ENCODE measurements around the gene AGER.

Gene AGER

DNA sequence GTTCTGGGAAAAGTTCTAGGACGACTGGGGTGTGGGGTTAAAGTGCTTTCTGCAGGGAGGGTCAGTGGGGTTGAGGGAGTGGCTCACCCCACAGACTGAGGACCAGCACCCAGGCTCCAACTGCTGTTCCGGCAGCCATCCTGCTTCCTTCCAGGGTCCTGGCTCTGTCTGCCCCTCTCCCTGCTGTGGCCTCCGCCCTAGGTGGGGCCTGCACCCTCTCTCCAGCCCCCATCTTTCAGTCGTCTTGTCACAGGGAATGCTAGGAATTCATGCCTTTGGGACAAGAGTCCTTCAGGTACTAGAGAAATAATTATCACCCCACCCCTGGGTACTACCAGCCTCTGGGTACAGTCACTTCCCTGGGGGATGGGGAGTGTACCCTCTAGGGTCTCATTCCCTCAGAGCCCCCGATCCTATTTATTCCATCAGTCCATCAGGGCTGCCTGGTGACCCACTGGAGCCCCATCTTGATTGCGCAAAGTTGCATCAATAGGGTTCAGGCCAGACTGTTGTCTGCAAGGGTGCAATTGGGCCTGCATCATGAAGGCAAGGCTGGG, at the start of gene AGER:
AGER (minus strand) TSS at position 170 of the 557 bp plus-strand sequence; CDS start at position 139, 31 bp downstream.
- TF ChIP-seq, protein P1, sequence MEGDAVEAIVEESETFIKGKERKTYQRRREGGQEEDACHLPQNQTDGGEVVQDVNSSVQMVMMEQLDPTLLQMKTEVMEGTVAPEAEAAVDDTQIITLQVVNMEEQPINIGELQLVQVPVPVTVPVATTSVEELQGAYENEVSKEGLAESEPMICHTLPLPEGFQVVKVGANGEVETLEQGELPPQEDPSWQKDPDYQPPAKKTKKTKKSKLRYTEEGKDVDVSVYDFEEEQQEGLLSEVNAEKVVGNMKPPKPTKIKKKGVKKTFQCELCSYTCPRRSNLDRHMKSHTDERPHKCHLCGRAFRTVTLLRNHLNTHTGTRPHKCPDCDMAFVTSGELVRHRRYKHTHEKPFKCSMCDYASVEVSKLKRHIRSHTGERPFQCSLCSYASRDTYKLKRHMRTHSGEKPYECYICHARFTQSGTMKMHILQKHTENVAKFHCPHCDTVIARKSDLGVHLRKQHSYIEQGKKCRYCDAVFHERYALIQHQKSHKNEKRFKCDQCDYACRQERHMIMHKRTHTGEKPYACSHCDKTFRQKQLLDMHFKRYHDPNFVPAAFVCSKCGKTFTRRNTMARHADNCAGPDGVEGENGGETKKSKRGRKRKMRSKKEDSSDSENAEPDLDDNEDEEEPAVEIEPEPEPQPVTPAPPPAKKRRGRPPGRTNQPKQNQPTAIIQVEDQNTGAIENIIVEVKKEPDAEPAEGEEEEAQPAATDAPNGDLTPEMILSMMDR (IDR thresholded peaks at IDR 0.05; ENCODE audit: borderline replicate concordance, insufficient read depth, low read depth, low read length), result no peak
- no peak within 1 kb of the TSS for H3K4me3 ChIP-seq (ENCODE audit: low read depth, low read length)

DNA sequence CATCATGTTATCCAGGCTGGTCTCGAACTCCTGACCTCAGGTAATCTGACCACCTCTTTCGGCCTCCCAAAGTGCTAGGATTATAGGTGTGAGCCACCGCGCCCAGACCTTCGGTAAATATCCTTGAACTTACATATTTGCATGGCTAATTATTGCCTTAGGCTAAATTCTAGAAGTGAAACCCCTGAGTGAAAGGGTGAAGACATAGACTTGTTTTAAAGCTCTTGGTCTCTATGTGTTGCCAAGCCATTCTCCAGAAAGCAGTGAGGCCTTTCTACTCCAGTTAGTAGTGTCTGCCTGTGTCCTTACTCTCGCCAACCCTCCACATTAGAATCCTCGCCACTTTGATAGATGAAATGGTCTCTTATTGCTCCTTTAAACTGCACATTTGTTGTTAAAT, 42.4 kb upstream of the AGER start:
- TF ChIP-seq, protein P1 (IDR thresholded peaks at IDR 0.05; ENCODE audit: borderline replicate concordance, insufficient read depth, low read depth, low read length), result no peak
- no peak overlapping the region for H3K4me3 ChIP-seq (ENCODE audit: low read depth, low read length)

DNA sequence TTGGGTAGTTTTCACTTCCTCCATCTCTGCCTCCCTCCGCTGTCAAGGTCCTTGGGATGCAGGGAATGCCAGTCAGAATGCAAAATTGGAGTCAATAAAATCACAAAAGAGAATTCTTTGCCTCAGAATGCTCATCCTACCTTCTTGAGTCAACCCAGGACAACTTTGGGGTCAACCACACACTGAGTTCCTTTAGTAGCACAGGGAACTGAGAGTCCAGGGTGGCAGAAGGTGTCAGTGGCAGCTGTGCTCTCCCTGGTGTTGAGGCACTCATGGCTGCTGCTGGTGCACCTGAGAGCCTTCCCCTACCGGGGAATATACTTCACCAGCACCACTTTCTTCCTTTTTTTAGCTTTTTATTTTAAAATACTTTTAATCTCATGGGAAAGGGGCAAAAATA, 40.6 kb upstream of the AGER start:
- no peak overlapping the region for H3K4me3 ChIP-seq (ENCODE audit: low read depth, low read length)
- TF ChIP-seq, protein P1 (IDR thresholded peaks at IDR 0.05; ENCODE audit: borderline replicate concordance, insufficient read depth, low read depth, low read length), result no peak

DNA sequence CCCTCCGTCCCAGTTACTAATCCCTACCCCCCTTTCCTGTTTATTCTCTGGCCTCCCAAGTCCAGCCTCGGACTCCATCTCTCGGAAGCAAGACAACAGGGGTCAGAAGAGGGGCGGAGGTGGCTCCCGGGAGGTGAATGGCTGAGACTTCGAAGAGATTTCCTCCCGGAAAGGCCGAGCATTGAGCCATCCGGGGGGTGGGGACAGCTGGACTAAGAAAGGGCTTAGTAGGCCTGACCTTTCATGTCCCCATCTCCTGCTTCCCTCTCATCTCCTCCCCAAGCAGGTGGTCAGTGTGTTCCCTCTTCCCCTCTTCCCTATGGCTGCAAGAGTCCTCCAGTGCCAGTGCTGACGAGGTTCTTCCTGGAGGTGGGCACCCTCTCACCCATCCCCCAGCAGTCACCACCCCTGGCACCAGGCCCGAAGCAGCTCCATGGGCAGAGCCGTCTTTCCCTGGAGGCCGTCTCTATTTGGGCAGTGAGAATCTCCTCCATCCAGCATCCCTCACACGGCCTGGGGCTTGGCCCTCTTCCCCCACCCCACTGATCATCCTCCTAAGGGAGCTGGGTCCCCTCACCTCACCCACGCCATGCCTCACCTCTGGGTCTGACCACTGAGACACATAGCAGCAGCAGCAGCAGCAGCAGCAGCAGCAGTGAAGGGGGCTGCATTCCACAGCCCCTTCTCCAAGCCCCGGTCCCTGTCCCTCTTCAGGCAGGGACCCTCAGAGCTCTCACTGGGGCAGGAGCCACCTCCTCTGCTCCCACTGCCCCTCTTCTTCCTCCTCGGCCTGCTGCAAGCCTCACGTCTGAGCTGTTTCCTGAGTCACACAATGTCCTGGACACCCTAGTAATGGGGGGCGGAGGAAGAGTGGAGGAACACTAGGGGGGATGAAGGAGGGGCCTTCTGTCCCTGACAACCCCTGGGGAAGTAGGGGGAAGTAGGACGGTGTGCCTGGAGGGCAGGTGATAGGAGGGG, 39.5 kb upstream of the AGER start, which contains the start of gene NOTCH4:
NOTCH4 (minus strand) TSS at position 810 of the 978 bp plus-strand sequence; CDS start at position 671, 139 bp downstream.
- no peak within 1 kb of the TSS for H3K4me3 ChIP-seq (ENCODE audit: low read depth, low read length)
- TF ChIP-seq, protein P1 (IDR thresholded peaks at IDR 0.05; ENCODE audit: borderline replicate concordance, insufficient read depth, low read depth, low read length), result no peak

DNA sequence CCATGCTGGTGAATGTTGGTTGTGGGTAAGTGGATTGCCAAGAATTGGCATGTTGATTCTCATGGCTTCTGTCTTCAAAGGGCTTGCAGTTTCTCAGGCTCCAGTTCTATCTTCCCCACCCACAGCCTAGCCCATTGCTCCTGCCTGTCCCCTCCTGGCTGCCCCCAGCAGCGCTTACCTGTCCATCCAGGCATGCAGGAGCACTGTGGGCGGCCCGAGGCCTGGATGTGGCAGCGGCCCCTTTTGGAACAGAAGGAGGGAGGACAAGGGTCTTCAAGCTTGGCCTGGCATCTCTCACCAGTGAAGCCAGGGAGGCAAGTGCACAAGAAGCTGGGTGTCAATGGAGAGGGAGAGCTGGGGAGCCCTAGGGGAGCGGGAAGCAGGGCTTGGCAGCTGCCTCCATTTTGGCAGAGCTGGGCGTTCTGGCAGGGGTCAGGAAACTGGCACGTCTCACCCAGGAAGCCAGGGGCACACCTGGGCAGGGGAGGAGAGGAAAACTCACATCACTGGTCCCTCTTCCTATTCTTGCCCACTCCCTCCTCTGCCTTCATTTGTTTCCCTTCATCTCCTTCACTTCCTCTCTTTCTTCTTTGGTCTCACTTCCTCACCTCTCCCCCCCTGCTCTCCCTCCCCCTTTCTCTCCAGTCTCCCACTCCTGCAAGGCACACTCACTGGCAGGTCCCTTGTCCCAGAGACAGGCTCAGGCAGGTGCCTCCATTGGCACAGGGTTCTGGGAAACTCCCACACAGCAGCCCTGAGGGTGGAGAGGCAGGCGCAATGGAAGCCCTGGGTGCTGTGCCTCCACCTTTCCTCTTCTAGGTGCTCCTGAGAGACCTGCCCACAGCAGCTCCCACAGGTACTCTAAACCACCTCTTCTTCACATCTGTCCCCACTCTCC, 38.5 kb upstream of the AGER start:
- H3K4me3 ChIP-seq (ENCODE audit: low read depth, low read length), result no peak overlapping the region
- TF ChIP-seq, protein P1 (IDR thresholded peaks at IDR 0.05; ENCODE audit: borderline replicate concordance, insufficient read depth, low read depth, low read length), result no peak

DNA sequence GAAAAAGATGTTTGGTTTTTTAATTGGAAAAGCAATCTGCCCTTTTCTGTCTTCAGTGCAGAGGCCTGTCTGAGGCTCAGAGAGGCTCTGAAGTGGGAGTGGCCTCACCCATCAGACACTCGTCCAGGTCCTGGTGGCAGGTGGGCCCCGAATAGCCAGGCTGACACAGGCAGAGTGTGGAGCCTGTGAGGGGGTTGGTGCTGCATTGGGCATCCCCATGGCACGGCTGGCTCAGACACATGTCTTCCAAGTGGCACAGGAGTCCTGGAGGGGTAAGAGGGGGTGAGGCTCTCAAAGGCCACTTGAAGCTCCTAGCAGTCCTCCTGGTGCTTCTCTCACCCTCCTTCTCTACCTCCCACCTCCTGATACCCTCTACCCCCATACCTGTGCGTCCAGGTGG, 36.0 kb upstream of the AGER start:
- no peak overlapping the region for H3K4me3 ChIP-seq (ENCODE audit: low read depth, low read length)
- TF ChIP-seq, protein P1 (IDR thresholded peaks at IDR 0.05; ENCODE audit: borderline replicate concordance, insufficient read depth, low read depth, low read length), result no peak

All from GM12875 (cell line).